ENCODE results near the gene YAP1.

DNA sequence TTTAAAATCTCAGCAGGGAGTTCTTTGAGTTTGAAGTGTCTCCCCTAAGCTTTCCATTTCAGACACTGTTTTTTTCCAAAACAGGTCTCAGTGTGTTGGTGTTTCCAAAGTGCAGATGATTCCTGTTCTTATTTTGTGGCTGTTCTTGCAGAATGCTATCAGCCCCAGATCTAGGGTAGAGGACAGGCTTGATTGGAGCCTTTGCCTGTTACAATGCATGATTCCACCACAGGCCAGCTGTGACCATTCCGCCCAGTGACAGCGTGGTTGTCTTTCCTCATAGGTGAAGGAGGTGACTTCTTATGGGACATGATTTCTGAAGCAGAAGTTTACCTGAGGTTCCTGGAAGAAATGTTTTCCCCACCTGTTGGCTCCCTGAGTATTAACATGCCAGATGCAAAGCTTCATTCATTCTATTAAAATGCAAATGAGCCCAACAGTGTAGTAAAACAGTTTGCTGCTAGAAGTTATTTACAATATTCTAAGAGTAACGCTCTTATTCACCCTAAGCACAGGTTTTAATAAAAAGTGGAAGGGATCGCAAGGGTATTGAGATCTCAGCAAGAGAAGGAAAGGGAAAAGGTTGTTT is 170.1 kb downstream of the YAP1 start:
- TF ChIP-seq, protein P1, sequence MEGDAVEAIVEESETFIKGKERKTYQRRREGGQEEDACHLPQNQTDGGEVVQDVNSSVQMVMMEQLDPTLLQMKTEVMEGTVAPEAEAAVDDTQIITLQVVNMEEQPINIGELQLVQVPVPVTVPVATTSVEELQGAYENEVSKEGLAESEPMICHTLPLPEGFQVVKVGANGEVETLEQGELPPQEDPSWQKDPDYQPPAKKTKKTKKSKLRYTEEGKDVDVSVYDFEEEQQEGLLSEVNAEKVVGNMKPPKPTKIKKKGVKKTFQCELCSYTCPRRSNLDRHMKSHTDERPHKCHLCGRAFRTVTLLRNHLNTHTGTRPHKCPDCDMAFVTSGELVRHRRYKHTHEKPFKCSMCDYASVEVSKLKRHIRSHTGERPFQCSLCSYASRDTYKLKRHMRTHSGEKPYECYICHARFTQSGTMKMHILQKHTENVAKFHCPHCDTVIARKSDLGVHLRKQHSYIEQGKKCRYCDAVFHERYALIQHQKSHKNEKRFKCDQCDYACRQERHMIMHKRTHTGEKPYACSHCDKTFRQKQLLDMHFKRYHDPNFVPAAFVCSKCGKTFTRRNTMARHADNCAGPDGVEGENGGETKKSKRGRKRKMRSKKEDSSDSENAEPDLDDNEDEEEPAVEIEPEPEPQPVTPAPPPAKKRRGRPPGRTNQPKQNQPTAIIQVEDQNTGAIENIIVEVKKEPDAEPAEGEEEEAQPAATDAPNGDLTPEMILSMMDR (IDR thresholded peaks at IDR 0.05), result no peak
- no peak for TF ChIP-seq POLR2A (IDR thresholded peaks at IDR 0.05)
- no peak for TF ChIP-seq POLR2AphosphoS5 (IDR thresholded peaks at IDR 0.05)

Measured in suprapubic skin (tissue), 4 donors.